Parathyroid adenoma (tissue), 2 donors: ENCODE data around the gene MXRA7.
"Not testable (repeated sequence)": the region's sequence is repeated elsewhere in the genome, so short reads cannot be mapped to it uniquely, and the experiment has no call there.

Source experiments
- H2AFZ ChIP-seq: fragments of 300-600 bp; sonication (generic); one replicate; pipeline ENCODE4 v1.7.0; 2017; ENCODE audit warnings: antibody characterized with exemption, mild to moderate bottlenecking
- H3K27ac ChIP-seq: fragments of 300-600 bp; sonication (generic); one replicate; pipeline ENCODE4 v1.7.0; 2017
- H3K27me3 ChIP-seq: fragments of 300-600 bp; sonication (generic); one replicate; pipeline ENCODE4 v1.7.0; 2017; ENCODE audit warnings: low read length; ENCODE audit not compliant: control insufficient read depth, insufficient read depth
- H3K36me3 ChIP-seq: fragments of 300-600 bp; sonication (generic); one replicate; pipeline ENCODE4 v1.7.0; 2017; ENCODE audit warnings: low read length; ENCODE audit not compliant: control insufficient read depth, insufficient read depth
- H3K4me1 ChIP-seq: fragments of 300-600 bp; sonication (generic); one replicate; pipeline ENCODE4 v1.7.0; 2017; ENCODE audit warnings: control low read depth
- H3K4me2 ChIP-seq: fragments of 300-600 bp; sonication (generic); one replicate; pipeline ENCODE4 v1.7.0; 2017; ENCODE audit warnings: low read length
- H3K4me3 ChIP-seq: fragments of 300-600 bp; sonication (generic); one replicate; pipeline ENCODE4 v1.7.0; 2017; ENCODE audit warnings: low read depth, low read length
- H3K79me2 ChIP-seq: fragments of 300-600 bp; sonication (generic); one replicate; pipeline ENCODE4 v1.7.0; 2017; ENCODE audit warnings: control low read depth
- H3K9ac ChIP-seq: fragments of 300-600 bp; sonication (generic); one replicate; pipeline ENCODE4 v1.7.0; 2017; ENCODE audit warnings: mild to moderate bottlenecking
- H3K9me3 ChIP-seq: fragments of 300-600 bp; sonication (generic); one replicate; pipeline ENCODE4 v1.7.0; 2017; ENCODE audit warnings: low read length; ENCODE audit not compliant: control insufficient read depth
- TF ChIP-seq, protein P1 (sequence below): fragments of 300-600 bp; sonication (generic); IDR thresholded peaks from one replicate; pipeline ENCODE4 v1.7.0; 2017; ENCODE audit warnings: antibody characterized with exemption, mild to moderate bottlenecking
- donor health status: primary hyperparathyroidism.

The MXRA7 gene

DNA sequence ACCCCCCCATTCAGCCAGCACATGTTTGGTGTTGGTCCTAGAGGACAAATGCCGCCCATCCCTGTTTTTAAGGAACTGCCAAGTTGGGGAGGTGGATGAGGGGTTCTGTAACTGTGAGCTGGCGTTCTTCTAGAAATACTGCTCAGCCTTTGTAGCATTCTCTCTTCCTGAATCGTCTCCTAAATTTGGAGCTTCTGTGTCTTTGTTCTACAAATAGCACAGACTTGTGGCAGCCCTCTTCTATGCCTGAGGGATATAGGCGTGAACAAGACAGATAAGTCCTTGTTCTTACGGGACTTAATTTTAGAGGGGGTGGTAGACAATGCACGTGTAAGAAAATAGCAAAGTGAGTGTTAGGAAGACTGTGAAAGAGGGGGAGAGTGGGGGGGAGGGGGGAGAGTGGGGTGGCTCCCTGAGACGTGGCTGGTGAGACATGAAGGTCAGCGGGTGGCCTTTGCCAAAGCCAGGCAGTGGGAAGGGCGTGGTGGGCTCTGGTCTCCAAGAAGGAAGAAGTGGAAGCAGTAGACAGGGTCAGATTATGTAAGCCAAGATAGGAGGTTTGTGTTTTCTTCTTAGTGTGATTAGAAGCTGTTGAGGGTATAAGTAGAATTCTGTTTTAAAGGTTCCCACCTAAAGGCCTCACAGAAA, 37.1 kb upstream of the MXRA7 start:
- H3K27ac ChIP-seq: no peak overlapping the region
- H3K27me3 ChIP-seq: no peaks in the 10 kb centered on the region
- no peak overlapping the region for H2AFZ ChIP-seq
- no peak overlapping the region for H3K4me3 ChIP-seq
- H3K79me2 ChIP-seq: no peaks in the 10 kb centered on the region
- H3K9me3 ChIP-seq: no peaks in the 10 kb centered on the region
- no peak overlapping the region for H3K4me2 ChIP-seq
- no peaks in the 10 kb centered on the region for H3K4me1 ChIP-seq
- TF ChIP-seq, protein P1, sequence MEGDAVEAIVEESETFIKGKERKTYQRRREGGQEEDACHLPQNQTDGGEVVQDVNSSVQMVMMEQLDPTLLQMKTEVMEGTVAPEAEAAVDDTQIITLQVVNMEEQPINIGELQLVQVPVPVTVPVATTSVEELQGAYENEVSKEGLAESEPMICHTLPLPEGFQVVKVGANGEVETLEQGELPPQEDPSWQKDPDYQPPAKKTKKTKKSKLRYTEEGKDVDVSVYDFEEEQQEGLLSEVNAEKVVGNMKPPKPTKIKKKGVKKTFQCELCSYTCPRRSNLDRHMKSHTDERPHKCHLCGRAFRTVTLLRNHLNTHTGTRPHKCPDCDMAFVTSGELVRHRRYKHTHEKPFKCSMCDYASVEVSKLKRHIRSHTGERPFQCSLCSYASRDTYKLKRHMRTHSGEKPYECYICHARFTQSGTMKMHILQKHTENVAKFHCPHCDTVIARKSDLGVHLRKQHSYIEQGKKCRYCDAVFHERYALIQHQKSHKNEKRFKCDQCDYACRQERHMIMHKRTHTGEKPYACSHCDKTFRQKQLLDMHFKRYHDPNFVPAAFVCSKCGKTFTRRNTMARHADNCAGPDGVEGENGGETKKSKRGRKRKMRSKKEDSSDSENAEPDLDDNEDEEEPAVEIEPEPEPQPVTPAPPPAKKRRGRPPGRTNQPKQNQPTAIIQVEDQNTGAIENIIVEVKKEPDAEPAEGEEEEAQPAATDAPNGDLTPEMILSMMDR: no peak
- H3K36me3 ChIP-seq: no peaks in the 10 kb centered on the region
- H3K9ac ChIP-seq: no peak overlapping the region

DNA sequence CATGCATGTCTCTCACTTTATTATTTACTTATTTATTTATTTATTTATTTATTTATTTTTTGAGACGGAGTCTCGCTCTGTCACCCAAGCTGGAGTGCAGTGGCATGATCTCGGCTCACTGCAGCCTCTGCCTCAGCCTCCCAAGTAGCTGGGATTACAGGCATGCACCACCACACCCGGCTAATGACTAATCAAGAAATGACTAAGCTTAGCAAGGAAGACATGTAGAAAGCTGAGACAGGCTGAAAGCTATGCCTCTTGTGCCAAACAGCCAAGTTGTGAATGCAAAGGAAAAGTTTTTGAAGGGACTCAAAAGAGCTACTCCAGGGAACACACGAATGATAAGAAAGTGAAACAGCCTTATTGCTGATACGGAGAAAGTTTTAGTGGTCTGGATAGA, 35.0 kb upstream of the MXRA7 start:
- not testable (repeated sequence) for H3K79me2 ChIP-seq, H3K4me3 ChIP-seq, H3K27me3 ChIP-seq, H3K4me1 ChIP-seq, H3K36me3 ChIP-seq, H3K4me2 ChIP-seq, H3K27ac ChIP-seq, H3K9ac ChIP-seq, H2AFZ ChIP-seq, H3K9me3 ChIP-seq

DNA sequence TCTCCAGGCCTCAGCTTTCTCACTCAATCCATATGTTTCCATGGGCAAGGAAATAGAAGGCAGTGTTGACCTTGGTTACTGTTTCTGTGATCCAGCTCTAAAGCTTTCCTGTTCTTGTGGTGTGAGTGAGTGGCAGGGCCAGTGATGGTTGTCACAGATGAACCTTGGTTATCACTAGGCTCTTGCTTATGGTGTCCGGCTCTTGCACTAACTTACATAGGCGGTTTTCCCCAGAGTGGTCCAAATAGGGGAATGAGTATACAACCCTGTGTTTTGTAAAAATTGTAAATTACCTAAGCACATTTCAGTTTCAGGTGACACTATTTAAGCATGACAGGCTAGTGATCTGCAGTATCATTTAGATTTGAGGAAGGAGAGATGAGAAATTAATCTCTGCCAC, 34.0 kb upstream of the MXRA7 start:
- H3K9me3 ChIP-seq: no peaks in the 10 kb centered on the region
- no peak overlapping the region for H2AFZ ChIP-seq
- H3K36me3 ChIP-seq: no peaks in the 10 kb centered on the region
- TF ChIP-seq, protein P1: no peak
- H3K9ac ChIP-seq: no peak overlapping the region
- no peak overlapping the region for H3K4me3 ChIP-seq
- no peak overlapping the region for H3K4me2 ChIP-seq
- no peaks in the 10 kb centered on the region for H3K27me3 ChIP-seq
- H3K4me1 ChIP-seq: no peaks in the 10 kb centered on the region
- no peaks in the 10 kb centered on the region for H3K79me2 ChIP-seq
- no peak overlapping the region for H3K27ac ChIP-seq

DNA sequence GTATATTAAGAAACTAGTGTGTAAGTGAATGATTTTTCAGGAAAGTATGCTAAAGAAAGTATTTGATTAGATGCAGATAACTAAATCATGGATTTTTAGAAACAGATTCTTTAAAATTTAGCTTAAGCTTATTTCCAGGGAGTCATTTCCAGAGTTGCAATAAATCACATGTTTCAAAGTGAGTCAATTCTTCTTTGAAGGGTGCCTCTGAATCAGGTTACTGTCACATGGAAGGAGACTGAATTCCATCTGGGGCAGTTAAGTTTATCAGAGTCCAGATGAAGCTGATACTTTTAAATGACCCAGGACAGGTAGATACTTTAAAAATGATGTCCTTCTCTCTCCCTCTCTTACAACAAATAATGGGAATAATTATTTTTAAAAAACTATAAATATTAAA, 32.2 kb upstream of the MXRA7 start:
- Histone ChIP-seq H3K9me3 (no peaks in the 10 kb centered on the region), H3K79me2 (peaks cover 13% of the 10 kb centered on the region), H3K9ac (no peak overlapping the region), H3K36me3 (no peaks in the 10 kb centered on the region), H3K27ac (no peak overlapping the region), H3K4me3 (no peak overlapping the region), H3K4me1 (peaks cover 9% of the 10 kb centered on the region), H3K27me3 (no peaks in the 10 kb centered on the region), H3K4me2 (no peak overlapping the region), H2AFZ (no peak overlapping the region)
- TF ChIP-seq, protein P1: no peak

DNA sequence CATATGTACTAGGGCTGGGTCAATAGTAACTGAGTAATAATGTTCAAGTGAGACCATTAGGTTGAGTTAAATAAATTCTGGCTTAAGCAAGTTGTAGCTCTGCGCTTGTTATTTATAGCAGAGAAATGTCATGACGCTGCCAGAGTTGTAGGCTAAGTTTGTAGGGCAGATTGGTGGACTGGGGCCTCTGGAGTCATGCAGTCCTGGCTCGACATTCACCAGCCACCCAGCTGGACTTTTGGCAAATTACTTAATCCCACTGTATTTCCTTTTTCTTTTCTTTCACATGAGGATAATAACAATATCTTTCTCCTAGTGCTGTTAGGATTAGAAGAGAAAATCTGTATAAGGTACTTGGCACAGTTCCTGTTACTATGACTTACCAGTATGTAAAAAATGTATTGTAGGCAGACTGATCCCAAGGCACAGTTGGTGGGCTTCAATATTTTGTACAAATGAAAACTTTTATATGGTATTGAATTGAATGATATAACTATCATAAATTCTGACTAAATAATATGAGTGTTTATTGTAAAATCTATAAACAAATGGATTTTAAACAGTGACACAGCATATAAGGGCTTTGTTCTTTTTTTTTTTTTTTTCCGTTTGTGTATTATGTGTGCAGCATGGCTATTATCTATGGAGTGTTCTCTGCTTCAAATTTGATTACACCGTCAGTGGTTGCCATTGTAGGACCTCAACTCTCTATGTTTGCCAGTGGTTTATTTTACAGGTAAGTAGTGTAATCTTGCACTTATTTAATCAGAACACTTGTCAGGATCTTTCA, 29.8 kb upstream of the MXRA7 start:
- Histone ChIP-seq H3K4me2 (no peak overlapping the region), H2AFZ (no peak overlapping the region), H3K79me2 (peaks cover 13% of the 10 kb centered on the region), H3K9ac (no peak overlapping the region), H3K27me3 (no peaks in the 10 kb centered on the region), H3K9me3 (no peaks in the 10 kb centered on the region), H3K4me3 (no peak overlapping the region), H3K27ac (no peak overlapping the region), H3K4me1 (peaks cover 9% of the 10 kb centered on the region), H3K36me3 (no peaks in the 10 kb centered on the region)
- TF ChIP-seq, protein P1: no peak

DNA sequence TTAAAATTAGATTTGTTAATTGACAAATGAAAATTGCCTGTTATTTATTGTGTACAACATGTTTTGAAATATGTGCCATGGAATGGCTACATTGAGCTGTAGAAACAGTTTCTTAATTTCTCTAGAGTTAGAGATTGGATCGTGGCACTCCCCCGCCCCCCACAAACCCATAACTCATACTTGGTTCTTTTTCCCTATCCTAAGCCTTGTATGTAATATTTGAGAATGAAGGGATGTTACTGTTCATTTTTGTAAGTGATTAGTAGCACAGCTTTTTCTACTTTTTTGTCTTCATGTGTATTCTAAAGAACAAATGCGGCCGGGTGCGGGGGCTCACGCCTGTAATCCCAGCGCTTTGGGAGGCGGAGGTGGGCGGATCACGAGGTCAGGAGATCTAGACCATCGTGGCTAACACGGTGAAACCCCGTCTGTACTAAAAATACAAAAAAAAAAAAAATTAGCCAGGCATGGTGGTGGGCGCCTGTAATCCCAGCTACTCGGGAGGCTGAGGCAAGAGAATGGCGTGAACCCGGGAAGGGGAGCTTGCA, 28.9 kb upstream of the MXRA7 start:
- not testable (repeated sequence) for H3K9me3 ChIP-seq, H2AFZ ChIP-seq, H3K9ac ChIP-seq, H3K27ac ChIP-seq, H3K27me3 ChIP-seq, H3K36me3 ChIP-seq, H3K4me2 ChIP-seq, H3K4me3 ChIP-seq
- Histone ChIP-seq H3K4me1 (peaks cover 15% of the 10 kb centered on the region), H3K79me2 (peaks cover 13% of the 10 kb centered on the region)
